GM23338 (cell line): ENCODE measurements around the gene MYO1E. TPM values are rescaled to one million over a fixed set of nuclear protein-coding genes. Genes with fewer than 3 reads are reported as not detected.
A peak's percentile ranks its signal among the peaks of the same experiment; 100 is the strongest.

ENCODE experiments used
- ATAC-seq: fragments of 200-7000 bp; cut with Tn5 transposase; 3 replicates; pipeline ENCODE4 v1.9.1; 2020
- DNase-seq: peaks from one replicate; pipeline ENCODE4 v3.0.0-alpha.2; 2015; ENCODE audit warnings: low spot score
- H2AFZ ChIP-seq: fragments of 200-600 bp; sonication (generic); 2 replicates; pipeline ENCODE4 v1.8.0; 2016; ENCODE audit warnings: antibody characterized with exemption, mild to moderate bottlenecking, moderate library complexity
- H3F3A ChIP-seq: fragments of 200-600 bp; sonication (generic); replicated peaks from 2 replicates; pipeline ENCODE4 v1.8.0; 2017; ENCODE audit warnings: antibody characterized with exemption, mixed run types, low read depth
- H3K27ac ChIP-seq: fragments of 200-600 bp; sonication (generic); 2 replicates; pipeline ENCODE4 v1.6.1; 2016; ENCODE audit warnings: low read depth
- H3K27me3 ChIP-seq: fragments of 200-600 bp; sonication (generic); 2 replicates; pipeline ENCODE4 v1.8.0; 2016; ENCODE audit warnings: mild to moderate bottlenecking, mixed run types, moderate library complexity; ENCODE audit not compliant: insufficient read depth
- H3K36me3 ChIP-seq: fragments of 200-600 bp; sonication (generic); 2 replicates; pipeline ENCODE4 v1.8.0; 2016; ENCODE audit warnings: mild to moderate bottlenecking; ENCODE audit not compliant: insufficient read depth
- H3K4me1 ChIP-seq: fragments of 200-600 bp; sonication (generic); 2 replicates; pipeline ENCODE4 v1.8.0; 2016; ENCODE audit warnings: mild to moderate bottlenecking, moderate library complexity; ENCODE audit not compliant: insufficient read depth
- H3K4me2 ChIP-seq: fragments of 200-600 bp; sonication (generic); 2 replicates; pipeline ENCODE4 v1.7.1; 2017; ENCODE audit warnings: mixed run types
- H3K4me3 ChIP-seq: fragments of 200-600 bp; sonication (generic); 2 replicates; pipeline ENCODE4 v1.6.1; 2016; ENCODE audit warnings: mixed run types
- H3K79me2 ChIP-seq: fragments of 200-600 bp; sonication (generic); replicated peaks from 2 replicates; pipeline ENCODE4 v1.8.0; 2017; ENCODE audit warnings: mild to moderate bottlenecking; ENCODE audit not compliant: insufficient read depth
- H3K9me2 ChIP-seq: fragments of 200-600 bp; sonication (generic); 2 replicates; pipeline ENCODE4 v1.8.0; 2017; ENCODE audit not compliant: insufficient read depth
- H4K20me1 ChIP-seq: fragments of 200-600 bp; sonication (generic); replicated peaks from 2 replicates; pipeline ENCODE4 v1.8.0; 2017; ENCODE audit warnings: mild to moderate bottlenecking; ENCODE audit not compliant: insufficient read depth
- H3K27ac Mint-ChIP-seq: 2 replicates; pipeline ENCODE4 v1.8.0; 2020; ENCODE audit warnings: inconsistent platforms, mild to moderate bottlenecking, moderate library complexity, mixed read lengths
- H3K27me3 Mint-ChIP-seq: 3 replicates; pipeline ENCODE4 v1.8.0; 2022; ENCODE audit warnings: low read depth, mild to moderate bottlenecking, moderate library complexity, mixed read lengths, inconsistent platforms; ENCODE audit not compliant: insufficient read depth, poor library complexity
- H3K36me3 Mint-ChIP-seq: 3 replicates; pipeline ENCODE4 v1.8.0; 2021; ENCODE audit warnings: low read depth, mild to moderate bottlenecking, inconsistent platforms, moderate library complexity, mixed read lengths
- H3K4me1 Mint-ChIP-seq: 3 replicates; pipeline ENCODE4 v1.8.0; 2020; ENCODE audit warnings: mild to moderate bottlenecking, inconsistent platforms, mixed read lengths
- H3K4me3 Mint-ChIP-seq: 3 replicates; pipeline ENCODE4 v1.8.0; 2021; ENCODE audit warnings: moderate library complexity, mild to moderate bottlenecking, inconsistent platforms, mixed read lengths
- H3K9me3 Mint-ChIP-seq: 3 replicates; pipeline ENCODE4 v1.8.0; 2020; ENCODE audit warnings: moderate library complexity, mild to moderate bottlenecking, inconsistent platforms, mixed read lengths
- CREB1 ChIP-seq: fragments of 250-450 bp; sonication (Bioruptor Pico); IDR thresholded peaks from 2 replicates; pipeline ENCODE4 v1.5.0; 2020; ENCODE audit warnings: low read depth, mild to moderate bottlenecking, moderate library complexity
- CTCF ChIP-seq, 2 experiments: fragments of 200-600 bp in 1 of 2; sonication (generic) in 1 of 2; conservative IDR thresholded peaks; 2 replicates each; pipeline versions ENCODE4 v1.5.1 to v1.6.1; 2016 to 2017; ENCODE audit warnings: antibody characterized with exemption in 2 of 2, low read depth in 2 of 2, mild to moderate bottlenecking in 2 of 2, moderate library complexity in 1 of 2
- EZH2 ChIP-seq: fragments of 200-600 bp; sonication (generic); IDR thresholded peaks from one replicate; pipeline ENCODE4 v1.8.0; 2017; ENCODE audit warnings: antibody characterized with exemption, mild to moderate bottlenecking, low read depth; ENCODE audit not compliant: unreplicated experiment
- JUNB ChIP-seq: IDR thresholded peaks from one replicate; pipeline ENCODE4 v1.6.1; 2016; ENCODE audit warnings: antibody characterized with exemption; ENCODE audit not compliant: unreplicated experiment
- POLR2AphosphoS5 ChIP-seq: IDR thresholded peaks from 2 replicates; pipeline ENCODE4 v1.6.1; 2016; ENCODE audit warnings: antibody characterized with exemption, low read depth
- REST ChIP-seq: IDR thresholded peaks from one replicate; pipeline ENCODE4 v1.6.1; 2018; ENCODE audit warnings: antibody characterized with exemption; ENCODE audit not compliant: unreplicated experiment
- STAT1 ChIP-seq: IDR thresholded peaks from one replicate; pipeline ENCODE4 v1.6.1; 2016; ENCODE audit warnings: antibody characterized with exemption; ENCODE audit not compliant: unreplicated experiment
- ZNF114 ChIP-seq: fragments of 250-450 bp; sonication (Bioruptor Pico); IDR thresholded peaks from 2 replicates; pipeline ENCODE4 v1.5.0; 2020; ENCODE audit warnings: mild to moderate bottlenecking, moderate library complexity
- ZNF331 ChIP-seq: fragments of 250-450 bp; sonication (Bioruptor Pico); IDR thresholded peaks from 2 replicates; pipeline ENCODE4 v1.5.0; 2020; ENCODE audit warnings: low read depth, mild to moderate bottlenecking, moderate library complexity
- ZNF462 ChIP-seq: fragments of 250-450 bp; sonication (Bioruptor Pico); IDR thresholded peaks from 2 replicates; pipeline ENCODE4 v1.5.0; 2020; ENCODE audit warnings: mild to moderate bottlenecking, moderate library complexity
- polyA plus RNA-seq: library from polyadenylated mRNA; unstranded; fragments of >200 nt; fragmentation: Nextera tagmentation; extraction: Ambion mirVana; gene quantifications from 2 replicates; pipeline ENCODE4 v1.2.1, GENCODE V29; 2016
- total RNA-seq: library from RNA; depleted of rRNA; stranded (reverse); fragments of >200 nt; shearing (Covaris generic); gene quantifications from 2 replicates; pipeline ENCODE4 v1.2.3, GENCODE V29; 2014

The MYO1E gene
- total and polyA plus RNA-seq, 2 experiments from 2014 or later, result 68.3 to 131 TPM

GRCh38 chr15:59303633-59304032, 69.0 kb downstream of the MYO1E start:
- TF ChIP-seq ZNF462 (CRISPR knock-in tag) (no peak), CREB1 (CRISPR knock-in tag) (no peak), ZNF114 (CRISPR knock-in tag) (no peak), JUNB (no peak), REST (no peak), ZNF331 (CRISPR knock-in tag) (no peak), EZH2 (no peak), CTCF (conservative IDR thresholded peaks at IDR 0.05; ENCODE audit: low read depth in 2 of 2) (no peak), STAT1 (no peak), POLR2AphosphoS5 (no peak)
- Mint-ChIP-seq H3K27ac (peak overlapping the region; percentile 77; the same call in 1 of the 2 replicates), H3K4me3 (no peak overlapping the region), H3K36me3 (no peaks in the 10 kb centered on the region), H3K27me3 (no peaks in the 10 kb centered on the region), H3K4me1 (peaks cover 30% of the 10 kb centered on the region; the same call in 2 of the 3 replicates), H3K9me3 (no peaks in the 10 kb centered on the region)
- no peaks in the 10 kb centered on the region for H3K9me2 ChIP-seq
- no peaks in the 10 kb centered on the region for H3K36me3 ChIP-seq
- no peak overlapping the region for H2AFZ ChIP-seq
- no peaks in the 10 kb centered on the region for H3F3A ChIP-seq
- peaks cover 75% of the 10 kb centered on the region for H3K79me2 ChIP-seq
- H3K27ac ChIP-seq, result no peak overlapping the region
- H3K4me1 ChIP-seq, result peaks cover 24% of the 10 kb centered on the region
- 0 out of 2 replicates have a peak overlapping the region, but pooled peaks have one; percentile 64 for H3K4me2 ChIP-seq
- H3K27me3 ChIP-seq, result no peaks in the 10 kb centered on the region
- DNase-seq (no peak), ATAC-seq (no peak)
- no peak overlapping the region for H3K4me3 ChIP-seq
- peaks cover 4% of the 10 kb centered on the region; the same call in 1 of the 2 replicates for H4K20me1 ChIP-seq
